Stimulated activated naive CD8-positive, alpha-beta T cell treated with anti-CD3 and anti-CD28 coated beads, Interleukin-15, Interleukin-2, amounts not matched to agents 100 ng/mL and 50 ng/mL, for 24 hours (primary cell): Measurements from ENCODE around the gene TNP2.

Source experiments
- H3K27ac Mint-ChIP-seq: one replicate; pipeline ENCODE4 v1.8.0; 2021; ENCODE audit warnings: mild to moderate bottlenecking, mixed read lengths
- H3K27me3 Mint-ChIP-seq: one replicate; pipeline ENCODE4 v1.8.0; 2021; ENCODE audit warnings: mixed read lengths
- H3K36me3 Mint-ChIP-seq: one replicate; pipeline ENCODE4 v1.8.0; 2021; ENCODE audit warnings: low read depth, mixed read lengths
- H3K4me1 Mint-ChIP-seq: one replicate; pipeline ENCODE4 v1.8.0; 2021; ENCODE audit warnings: low read depth, mixed read lengths
- H3K4me3 Mint-ChIP-seq: one replicate; pipeline ENCODE4 v1.8.0; 2021; ENCODE audit warnings: mild to moderate bottlenecking, mixed read lengths
- H3K9me3 Mint-ChIP-seq: one replicate; pipeline ENCODE4 v1.8.0; 2021; ENCODE audit warnings: mixed read lengths

Gene TNP2

GRCh38 chr16:11257131-11257938, 11.8 kb downstream of the TNP2 start:
- Mint-ChIP-seq H3K27ac (peak overlapping the region; percentile 96), H3K4me1 (peaks cover 45% of the 10 kb centered on the region), H3K9me3 (no peaks in the 10 kb centered on the region), H3K27me3 (peaks cover 2% of the 10 kb centered on the region), H3K4me3 (peak overlapping the region; percentile 96), H3K36me3 (peaks cover 23% of the 10 kb centered on the region)

- peaks cover 29% of the 10 kb centered on the region for H3K36me3 Mint-ChIP-seq
- H3K27ac Mint-ChIP-seq: peak overlapping the region; percentile 98
- peak overlapping the region; percentile 96 for H3K4me3 Mint-ChIP-seq
- peaks cover 51% of the 10 kb centered on the region for H3K4me1 Mint-ChIP-seq
- H3K27me3 Mint-ChIP-seq: peaks cover 2% of the 10 kb centered on the region
- H3K9me3 Mint-ChIP-seq: no peaks in the 10 kb centered on the region
Measured at GRCh38 chr16:11256661-11257130, 12.4 kb downstream of the TNP2 start.

- H3K36me3 Mint-ChIP-seq: peaks cover 30% of the 10 kb centered on the region
- H3K4me3 Mint-ChIP-seq: peak within 1 kb of the TSS; percentile 96
- peak within 1 kb of the TSS; percentile 98 for H3K27ac Mint-ChIP-seq
- peaks cover 2% of the 10 kb centered on the region for H3K27me3 Mint-ChIP-seq
- peaks cover 55% of the 10 kb centered on the region for H3K4me1 Mint-ChIP-seq
- no peaks in the 10 kb centered on the region for H3K9me3 Mint-ChIP-seq
Measured at GRCh38 chr16:11255737-11256660, 13.1 kb downstream of the TNP2 start, which contains the start of gene SOCS1. TSS of gene SOCS1 (minus strand) at chr16:11256204. CDS start at chr16:11255478, 726 bp downstream.

GRCh38 chr16:11254913-11255736, 14.0 kb downstream of the TNP2 start:
- Mint-ChIP-seq H3K36me3 (peaks cover 36% of the 10 kb centered on the region), H3K27me3 (peaks cover 2% of the 10 kb centered on the region), H3K9me3 (no peaks in the 10 kb centered on the region), H3K27ac (peak overlapping the region; percentile 86), H3K4me1 (peaks cover 62% of the 10 kb centered on the region), H3K4me3 (peak overlapping the region; percentile 95)

GRCh38 chr16:11253995-11254912, 14.9 kb downstream of the TNP2 start:
- Mint-ChIP-seq H3K36me3 (peaks cover 36% of the 10 kb centered on the region), H3K4me3 (peak overlapping the region; percentile 95), H3K27ac (peak overlapping the region; percentile 99), H3K9me3 (no peaks in the 10 kb centered on the region), H3K27me3 (no peaks in the 10 kb centered on the region), H3K4me1 (peaks cover 56% of the 10 kb centered on the region)

- Mint-ChIP-seq H3K4me1 (peaks cover 55% of the 10 kb centered on the region), H3K36me3 (peaks cover 36% of the 10 kb centered on the region), H3K27ac (peak overlapping the region; percentile 99), H3K4me3 (peak overlapping the region; percentile 95), H3K27me3 (no peaks in the 10 kb centered on the region), H3K9me3 (no peaks in the 10 kb centered on the region)
Measured at GRCh38 chr16:11253009-11253994, 15.8 kb downstream of the TNP2 start.

- H3K9me3 Mint-ChIP-seq: no peaks in the 10 kb centered on the region
- H3K4me1 Mint-ChIP-seq: peaks cover 55% of the 10 kb centered on the region
- H3K4me3 Mint-ChIP-seq: peak overlapping the region; percentile 95
- peaks cover 40% of the 10 kb centered on the region for H3K36me3 Mint-ChIP-seq
- H3K27ac Mint-ChIP-seq: peak overlapping the region; percentile 99
- no peaks in the 10 kb centered on the region for H3K27me3 Mint-ChIP-seq
Measured at GRCh38 chr16:11252482-11252931, 16.6 kb downstream of the TNP2 start.

- peak overlapping the region; percentile 99 for H3K27ac Mint-ChIP-seq
- H3K4me3 Mint-ChIP-seq: peak overlapping the region; percentile 95
- peaks cover 55% of the 10 kb centered on the region for H3K4me1 Mint-ChIP-seq
- no peaks in the 10 kb centered on the region for H3K27me3 Mint-ChIP-seq
- peaks cover 41% of the 10 kb centered on the region for H3K36me3 Mint-ChIP-seq
- no peaks in the 10 kb centered on the region for H3K9me3 Mint-ChIP-seq
Measured at GRCh38 chr16:11251525-11252481, 17.3 kb downstream of the TNP2 start.

GRCh38 chr16:11250786-11251524, 18.2 kb downstream of the TNP2 start:
- H3K36me3 Mint-ChIP-seq: peaks cover 41% of the 10 kb centered on the region
- H3K4me3 Mint-ChIP-seq: peak overlapping the region; percentile 95
- peaks cover 62% of the 10 kb centered on the region for H3K4me1 Mint-ChIP-seq
- H3K27me3 Mint-ChIP-seq: no peaks in the 10 kb centered on the region
- peak overlapping the region; percentile 99 for H3K27ac Mint-ChIP-seq
- H3K9me3 Mint-ChIP-seq: no peaks in the 10 kb centered on the region

GRCh38 chr16:11250091-11250785, 18.9 kb downstream of the TNP2 start:
- no peaks in the 10 kb centered on the region for H3K9me3 Mint-ChIP-seq
- no peaks in the 10 kb centered on the region for H3K27me3 Mint-ChIP-seq
- peaks cover 41% of the 10 kb centered on the region for H3K36me3 Mint-ChIP-seq
- H3K4me1 Mint-ChIP-seq: peaks cover 70% of the 10 kb centered on the region
- H3K27ac Mint-ChIP-seq: peak overlapping the region; percentile 45
- H3K4me3 Mint-ChIP-seq: peak overlapping the region; percentile 8
